ENCODE results near the gene LRRIQ1.
"Not testable (repeated sequence)": the region's sequence is repeated elsewhere in the genome, so short reads cannot be mapped to it uniquely, and the experiment has no call there.

Gene LRRIQ1

GRCh38 chr12:85190728-85191127, 154.6 kb downstream of the LRRIQ1 start:
- DNase-seq = no peak

GRCh38 chr12:85203809-85204208, 167.7 kb downstream of the LRRIQ1 start:
- not testable (repeated sequence) for DNase-seq

- DNase-seq = no peak
Observed at GRCh38 chr12:85206543-85206942, 170.4 kb downstream of the LRRIQ1 start.

DNA sequence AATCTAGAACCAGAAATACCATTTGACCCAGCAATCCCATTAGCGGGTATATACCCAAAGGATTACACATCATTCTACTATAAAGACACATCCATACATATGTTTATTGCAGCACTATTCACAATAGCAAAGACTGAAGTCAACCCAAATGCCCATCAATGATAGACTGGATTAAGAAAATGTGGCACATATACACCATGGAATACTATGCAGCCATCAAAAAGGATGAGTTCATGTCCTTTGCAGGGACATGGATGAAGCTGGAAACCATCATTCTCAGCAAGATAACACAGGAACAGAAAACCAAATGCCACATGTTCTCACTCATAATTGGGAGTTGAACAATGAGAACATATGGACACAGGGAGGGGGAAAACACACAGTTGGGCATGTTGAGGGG, 188.2 kb downstream of the LRRIQ1 start:
- DNase-seq = not testable (repeated sequence)

- DNase-seq = no peak
Observed at GRCh38 chr12:85225501-85225900, 189.3 kb downstream of the LRRIQ1 start.

DNA sequence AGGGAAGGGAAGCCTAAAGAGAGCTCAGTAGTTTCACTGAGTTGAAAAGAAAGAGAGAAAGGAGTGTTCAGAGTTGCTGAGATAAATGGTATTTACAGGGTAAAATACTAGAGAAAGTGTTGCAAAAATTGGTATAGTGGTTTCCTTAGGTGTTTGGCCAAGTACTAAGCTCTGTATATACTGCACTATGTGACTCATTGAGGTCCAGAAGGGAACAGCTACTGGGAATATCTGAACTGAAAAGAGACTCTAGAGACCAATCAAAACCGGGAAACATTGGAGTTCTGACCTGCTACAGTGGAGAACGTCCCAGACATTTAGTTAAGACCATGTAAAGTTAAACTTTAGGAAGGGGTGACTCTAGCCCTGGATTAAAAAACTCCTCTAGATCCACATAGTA, 201.2 kb downstream of the LRRIQ1 start:
- no peak for DNase-seq

DNA sequence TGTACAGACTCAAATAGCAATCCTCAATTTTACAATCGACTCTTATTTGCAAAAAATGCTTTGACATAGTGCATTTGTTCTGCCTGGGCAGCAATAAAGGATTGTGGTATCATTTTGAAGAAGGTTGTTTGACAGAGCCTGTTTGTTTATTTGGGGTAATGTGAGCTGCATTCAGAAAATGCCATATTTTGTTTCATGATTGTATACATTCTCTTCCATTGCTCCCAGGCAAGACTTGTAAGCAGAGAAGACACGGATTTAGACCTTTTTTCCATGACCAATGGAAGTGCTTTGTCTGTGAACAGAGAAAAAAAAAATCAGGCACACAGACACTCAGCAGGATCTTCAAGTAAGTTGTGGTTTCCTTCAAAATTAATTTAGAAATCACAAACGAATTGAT, 208.4 kb downstream of the LRRIQ1 start:
- no peak for DNase-seq

GRCh38 chr12:85253853-85254252, 217.7 kb downstream of the LRRIQ1 start:
- no peak for DNase-seq

GRCh38 chr12:85257671-85258070, 221.5 kb downstream of the LRRIQ1 start:
- no peak for DNase-seq

DNA sequence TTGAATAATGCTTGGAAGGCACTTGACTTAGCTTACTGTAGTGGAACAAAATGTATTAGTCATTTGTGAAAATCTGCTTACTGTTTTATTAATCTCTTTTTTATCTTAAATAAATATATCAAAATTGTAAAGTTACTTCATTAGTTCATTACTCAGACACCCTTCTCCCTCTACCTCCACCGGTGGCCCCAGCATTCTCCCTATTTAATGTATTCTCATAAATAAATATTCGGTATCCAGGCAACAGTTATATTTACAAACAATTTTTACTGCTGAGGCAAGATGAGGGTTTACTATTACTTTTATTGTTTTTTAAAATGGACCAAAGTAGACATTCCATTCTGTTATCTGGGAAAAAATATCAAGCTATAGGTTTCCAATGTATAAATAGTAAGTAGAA, 224.3 kb downstream of the LRRIQ1 start:
- no peak for DNase-seq

GRCh38 chr12:85260896-85261295, 224.7 kb downstream of the LRRIQ1 start:
- no peak for DNase-seq

DNA sequence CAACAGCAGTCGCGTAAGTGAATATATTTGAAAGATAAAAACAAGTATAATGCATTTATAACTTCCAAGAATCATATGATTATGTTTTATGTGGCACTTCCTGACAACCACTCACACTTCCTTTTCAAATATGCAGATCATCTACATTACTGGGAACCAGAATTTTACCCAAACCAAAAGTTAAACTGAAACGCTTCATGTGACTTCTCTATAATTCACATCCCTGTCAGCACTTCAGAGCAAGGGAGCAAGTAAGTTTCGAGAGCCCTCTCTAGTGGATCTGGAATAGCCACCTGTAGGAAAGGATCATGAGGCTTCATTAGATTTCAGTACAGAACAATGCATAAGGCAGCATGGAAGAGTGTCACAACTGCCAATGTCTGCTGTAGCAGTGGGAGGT, 230.2 kb downstream of the LRRIQ1 start:
- DNase-seq = no peak

DNA sequence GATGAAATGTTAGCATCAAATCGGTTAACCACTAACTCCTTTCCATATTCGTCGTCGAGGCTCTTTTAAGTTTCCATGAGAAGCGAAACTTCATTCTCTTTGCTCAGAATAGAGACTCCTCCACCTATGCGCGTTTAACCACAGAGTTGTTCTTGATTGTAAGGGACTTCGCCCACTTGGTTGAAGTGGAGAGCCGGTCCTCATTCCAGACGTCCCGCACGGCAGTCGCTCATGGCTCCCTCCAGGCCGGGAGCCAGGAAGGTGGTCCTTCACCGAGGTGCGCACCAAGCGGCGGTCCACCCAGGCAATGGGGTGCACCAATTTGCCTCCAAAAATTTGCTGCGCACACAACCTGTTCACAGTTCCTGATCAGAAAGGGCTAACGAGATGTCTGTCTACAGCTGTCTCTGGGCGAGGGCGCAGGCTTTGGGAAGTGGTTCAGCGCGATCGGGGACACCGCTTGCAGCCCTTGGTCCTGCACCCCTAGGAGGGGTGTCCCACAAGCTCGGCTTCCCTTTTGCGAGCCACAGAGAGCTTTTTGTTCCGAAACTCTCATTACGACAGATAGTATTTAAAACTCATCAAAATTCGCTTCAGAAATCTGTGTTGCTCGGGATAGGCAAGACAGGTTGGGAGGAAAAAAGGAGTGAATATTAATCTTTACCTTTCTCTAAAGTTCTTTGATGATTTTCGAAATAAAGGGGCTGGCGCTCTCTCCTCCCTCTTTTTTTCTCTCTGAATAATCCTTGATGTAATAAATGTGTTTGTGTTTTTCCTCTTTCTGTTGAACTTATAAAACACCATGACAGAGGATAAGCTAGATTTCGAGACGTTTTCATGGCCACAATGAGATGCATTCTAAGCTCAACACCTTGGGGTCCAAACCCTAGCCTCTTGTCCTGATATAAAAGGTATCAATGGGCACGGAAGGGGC, 237.5 kb downstream of the LRRIQ1 start:
- DNase-seq = no peak

- DNase-seq = no peak
Observed at GRCh38 chr12:85274315-85274651, 238.1 kb downstream of the LRRIQ1 start.

DNA sequence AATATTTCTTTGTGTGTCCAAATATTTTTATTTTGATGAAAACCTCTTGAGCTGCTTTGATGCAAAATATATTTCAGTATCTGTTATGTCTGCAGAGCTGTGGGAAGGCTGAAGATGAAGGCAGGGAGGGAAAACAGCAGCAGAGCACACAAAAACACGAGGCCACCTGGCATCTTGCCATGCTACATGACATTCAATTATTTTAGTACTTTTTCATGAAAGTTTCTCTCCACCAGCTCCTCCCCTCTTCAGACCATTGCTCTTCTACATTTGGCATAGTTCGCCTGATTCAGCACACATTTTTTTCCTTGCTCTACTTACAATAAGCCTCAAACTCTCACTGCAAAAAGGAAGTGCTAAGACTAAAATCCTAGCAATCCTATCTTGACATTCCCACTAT, 239.2 kb downstream of the LRRIQ1 start:
- DNase-seq = no peak

GRCh38 chr12:85277191-85277590, 241.0 kb downstream of the LRRIQ1 start:
- DNase-seq = no peak

DNA sequence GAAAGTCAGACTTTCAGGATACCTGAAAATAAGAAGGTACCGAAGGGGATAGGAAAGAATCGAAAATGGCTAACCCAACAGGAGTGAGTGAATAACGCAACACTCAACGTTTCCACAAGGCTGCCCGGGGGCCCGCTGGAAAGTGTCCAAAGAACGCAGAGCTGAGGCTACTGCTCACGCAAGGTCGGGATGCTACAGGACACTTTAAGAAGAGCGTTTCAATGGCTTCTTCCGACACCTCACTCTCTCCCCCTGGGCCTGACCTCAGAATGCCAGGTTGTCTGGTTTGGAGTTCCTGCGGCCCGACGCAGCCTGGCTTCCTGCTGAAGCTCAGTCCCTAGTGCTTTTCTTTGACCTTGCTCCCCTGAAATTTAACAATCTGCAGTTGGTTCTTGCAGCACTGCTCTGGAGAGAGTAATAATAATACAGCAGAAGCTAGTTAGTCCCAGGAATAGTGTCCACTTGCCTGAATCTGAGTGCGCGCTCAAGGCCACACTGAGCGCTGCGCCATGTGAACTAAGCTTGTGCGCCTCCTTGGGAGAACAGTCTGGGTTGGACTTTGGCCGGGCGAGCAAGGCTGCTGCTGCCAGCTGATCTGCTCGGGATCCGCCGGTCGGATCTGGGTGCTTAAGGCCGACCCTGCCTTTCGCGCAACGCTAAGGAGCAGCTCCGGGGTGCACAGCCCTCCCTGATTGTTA, 241.9 kb downstream of the LRRIQ1 start:
- no peak for DNase-seq

- no peak for DNase-seq
Observed at GRCh38 chr12:85278598-85279448, 242.7 kb downstream of the LRRIQ1 start.

GRCh38 chr12:85279449-85280164, 243.5 kb downstream of the LRRIQ1 start:
- no peak for DNase-seq

DNA sequence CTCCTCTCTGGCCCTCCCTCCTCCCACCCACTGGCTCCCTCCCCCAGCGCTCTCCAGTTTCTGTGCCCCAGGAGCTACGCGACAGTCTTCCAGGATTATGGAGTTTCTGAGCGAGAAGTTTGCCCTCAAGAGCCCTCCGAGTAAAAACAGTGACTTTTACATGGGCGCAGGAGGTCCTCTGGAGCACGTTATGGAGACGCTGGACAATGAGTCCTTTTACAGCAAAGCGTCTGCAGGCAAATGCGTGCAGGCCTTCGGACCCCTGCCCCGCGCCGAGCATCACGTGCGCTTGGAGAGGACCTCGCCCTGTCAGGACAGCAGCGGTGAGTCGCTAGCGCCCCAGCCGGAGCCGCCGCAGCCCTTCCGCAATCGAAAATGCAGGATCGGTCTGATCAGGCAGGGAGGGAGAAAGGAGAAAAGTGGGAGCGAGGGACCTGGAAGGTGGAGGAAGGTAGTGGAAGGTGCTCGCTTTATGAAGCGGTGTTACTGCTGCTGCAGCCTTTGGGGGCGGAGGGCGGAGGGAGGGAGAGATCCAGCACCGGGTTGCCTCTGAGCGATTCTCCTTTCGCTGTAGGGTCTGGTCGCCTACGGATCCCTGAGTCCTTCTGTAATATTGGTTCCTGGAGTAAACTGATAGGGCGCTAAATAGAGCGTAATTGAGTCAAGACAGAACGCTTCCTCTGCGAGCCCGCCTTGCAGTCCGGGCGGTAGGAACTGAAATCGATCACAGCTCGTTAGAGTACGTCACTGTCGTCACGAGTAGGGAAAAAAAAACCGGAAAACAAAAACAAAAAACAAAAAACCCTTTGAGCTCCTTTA, 244.2 kb downstream of the LRRIQ1 start, which contains the start of gene ALX1:
Gene ALX1 (plus strand): TSS at position 56 of the 819 bp plus-strand sequence. CDS start 42 bp downstream, at position 98.
- DNase-seq = no peak

DNA sequence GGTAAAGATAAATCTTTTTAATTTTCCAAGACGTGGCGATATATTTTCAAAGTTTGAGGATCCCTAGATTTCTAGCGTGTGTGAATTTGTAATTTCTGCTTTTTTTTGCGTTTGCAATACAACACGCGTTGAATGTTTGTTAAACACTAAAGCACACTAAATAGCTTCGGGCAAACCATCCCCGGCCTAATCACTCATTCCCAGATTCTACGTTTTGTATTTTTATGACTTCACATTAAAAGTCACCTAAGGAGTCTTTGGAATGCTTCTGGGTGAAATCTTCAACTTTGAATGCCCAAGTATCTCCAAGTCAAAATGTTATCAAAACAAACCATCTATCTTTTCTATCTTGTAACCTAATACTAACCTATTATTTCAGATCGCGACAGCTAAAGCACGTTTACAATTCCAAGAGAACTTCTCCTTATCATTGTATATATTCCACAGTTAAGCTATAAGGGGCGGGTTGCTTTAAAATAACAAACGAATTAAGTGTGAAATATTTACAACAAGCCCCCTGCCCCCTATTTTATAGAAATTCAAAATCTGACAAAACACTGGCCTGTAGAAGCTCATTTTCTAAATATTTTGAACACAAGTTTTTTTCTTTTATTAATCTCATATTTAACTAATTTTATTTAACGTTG, 245.0 kb downstream of the LRRIQ1 start:
- no peak for DNase-seq

Measured in Kasumi-1 (cell line).